Umbilical cord (tissue), 2 donors: ENCODE results near the gene HNRNPUL1. TPM values are rescaled to one million over a fixed set of nuclear protein-coding genes. Genes with fewer than 3 reads are reported as not detected.

Source experiments
- DNase-seq: peaks from one replicate; pipeline ENCODE4 v3.0.0-alpha.2; 2015; ENCODE audit warnings: low spot score
- total RNA-seq: library from RNA; depleted of rRNA; stranded (reverse); fragments of >200 nt; gene quantifications from one replicate; pipeline ENCODE4 v1.2.3, GENCODE V29; 2014; ENCODE audit warnings: low replicate concordance; ENCODE audit not compliant: insufficient read depth

HNRNPUL1 gene
- total RNA-seq, 1 donor from 2014 or later, result 56.8 TPM

DNA sequence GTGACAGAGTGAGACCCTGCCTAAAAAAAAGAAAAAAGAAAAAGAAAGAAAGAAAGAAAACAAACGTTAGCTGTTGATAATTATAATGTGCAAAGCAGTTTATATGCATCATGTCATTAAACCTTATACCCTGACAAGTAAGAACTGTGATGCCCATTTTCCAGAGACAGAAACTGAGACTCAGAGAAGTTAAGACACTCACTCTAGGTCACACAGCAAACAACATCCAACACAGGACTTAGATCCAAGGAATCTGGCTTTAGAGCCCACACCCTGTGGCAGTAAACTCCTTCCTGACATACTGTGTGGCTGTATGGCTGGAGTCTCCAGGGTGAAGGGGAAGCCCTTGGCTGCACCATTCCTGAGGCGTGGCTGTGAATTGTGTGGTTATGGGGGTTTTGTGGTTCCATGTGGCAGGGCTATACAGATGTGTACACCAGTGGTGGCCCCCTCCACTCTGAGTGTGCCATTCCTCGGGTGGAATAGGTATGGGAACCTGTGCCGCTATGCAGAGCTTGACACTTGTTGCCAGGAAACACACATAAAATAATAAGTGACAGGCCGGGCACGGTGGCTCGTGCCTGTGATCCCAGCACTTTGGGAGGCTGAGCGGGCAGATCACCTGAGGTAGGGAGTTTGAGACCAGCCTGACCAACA is 29.5 kb upstream of the HNRNPUL1 start:
- DNase-seq, result no peak

DNA sequence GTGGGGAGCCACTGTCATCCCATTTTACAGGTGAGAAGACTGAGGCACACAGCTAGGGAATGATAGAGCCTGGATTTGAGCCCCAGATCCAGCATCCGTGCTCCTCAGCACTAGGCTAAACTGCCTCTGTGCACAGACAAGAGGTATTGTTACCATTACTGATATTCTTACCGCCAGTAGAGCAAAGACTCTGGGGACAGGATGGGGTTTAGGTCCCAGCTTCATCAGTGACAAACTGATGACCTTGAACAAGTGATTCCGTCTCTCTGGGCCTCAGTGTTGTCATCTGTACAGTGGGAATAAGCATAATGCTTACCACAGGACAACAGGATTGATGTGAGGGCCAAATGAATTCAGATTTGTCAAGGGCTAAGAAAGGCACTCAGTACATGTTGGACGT is 28.7 kb upstream of the HNRNPUL1 start:
- DNase-seq, result no peak

DNA sequence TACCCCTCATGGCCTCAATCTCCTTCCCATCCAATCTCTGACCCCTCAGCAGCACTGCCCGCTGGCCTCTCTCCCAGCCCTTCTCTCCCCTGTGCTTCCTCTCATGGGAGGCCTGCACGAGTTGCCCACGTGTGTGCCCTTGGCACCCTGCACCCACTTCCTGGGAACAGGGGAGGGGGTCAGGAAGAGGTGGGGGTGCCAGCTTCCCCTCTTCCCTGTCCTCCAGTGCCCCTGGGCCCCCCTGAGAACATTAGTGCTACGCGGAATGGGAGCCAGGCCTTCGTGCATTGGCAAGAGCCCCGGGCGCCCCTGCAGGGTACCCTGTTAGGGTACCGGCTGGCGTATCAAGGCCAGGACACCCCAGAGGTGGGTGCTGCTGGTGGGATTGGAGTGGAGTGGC is 25.9 kb upstream of the HNRNPUL1 start:
- no peak for DNase-seq

DNA sequence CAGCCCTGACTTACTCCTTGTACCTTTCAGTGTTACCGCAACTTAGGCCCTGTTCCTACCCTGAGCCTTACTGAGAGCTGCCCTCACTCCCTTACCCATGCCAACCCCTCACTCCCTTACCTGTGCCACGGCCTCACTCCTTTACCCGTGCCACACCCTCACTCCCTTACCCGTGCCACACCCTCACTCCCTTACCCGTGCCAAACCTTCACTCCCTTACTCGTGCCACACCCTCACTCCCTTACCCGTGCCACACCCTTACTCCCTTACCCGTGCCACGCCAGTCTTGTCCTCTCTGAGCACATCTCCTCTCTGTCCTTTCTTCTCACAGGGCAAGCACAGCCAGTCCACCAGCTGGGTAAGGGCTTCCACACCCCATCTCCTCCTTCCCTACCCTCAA is 24.8 kb upstream of the HNRNPUL1 start:
- no peak for DNase-seq

DNA sequence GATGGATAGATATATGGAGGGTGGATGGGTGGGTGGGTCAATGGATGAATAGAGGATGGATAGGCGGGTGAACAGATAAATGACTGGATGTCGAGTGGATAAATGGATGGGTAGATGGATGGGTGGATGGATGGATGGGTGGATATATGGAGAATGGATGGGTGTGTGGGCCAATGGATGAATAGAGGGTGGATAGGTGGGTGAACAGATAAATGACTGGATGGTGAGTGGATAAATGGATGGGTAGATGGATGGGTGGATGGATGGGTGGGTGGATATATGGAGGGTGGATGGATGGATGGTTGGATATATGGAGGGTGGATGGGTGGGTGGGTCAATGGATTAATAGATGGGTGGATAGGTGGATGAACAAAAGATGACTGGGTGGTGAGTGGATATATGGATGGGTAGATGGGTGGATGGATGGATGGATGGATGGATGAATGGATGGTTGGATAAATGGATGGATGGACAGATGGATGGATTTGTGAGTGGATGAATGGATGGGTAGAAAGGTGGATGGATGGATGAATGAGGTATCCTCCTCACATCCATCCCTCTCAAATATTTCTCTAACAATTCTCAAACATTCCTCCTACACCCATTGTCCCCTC is 24.1 kb upstream of the HNRNPUL1 start:
- no peak for DNase-seq

DNA sequence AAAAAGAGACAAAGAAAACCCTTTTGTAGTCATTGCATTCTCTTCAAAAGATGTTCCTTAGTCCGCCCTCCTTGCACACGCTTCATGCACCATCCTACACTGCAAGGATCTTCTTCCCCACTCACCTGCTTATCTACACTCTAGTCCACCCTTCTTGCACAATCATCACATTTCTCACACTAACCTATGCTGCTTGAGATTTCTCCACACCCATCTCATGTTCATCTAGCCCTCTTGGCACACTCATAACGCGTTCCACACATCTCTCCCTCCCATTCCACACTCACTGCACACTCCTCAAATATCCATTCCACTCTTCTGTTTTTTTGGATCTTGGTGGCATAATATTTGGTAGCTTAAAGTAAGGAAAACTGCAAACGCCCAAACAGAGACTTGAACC is 22.3 kb upstream of the HNRNPUL1 start:
- DNase-seq, result no peak

DNA sequence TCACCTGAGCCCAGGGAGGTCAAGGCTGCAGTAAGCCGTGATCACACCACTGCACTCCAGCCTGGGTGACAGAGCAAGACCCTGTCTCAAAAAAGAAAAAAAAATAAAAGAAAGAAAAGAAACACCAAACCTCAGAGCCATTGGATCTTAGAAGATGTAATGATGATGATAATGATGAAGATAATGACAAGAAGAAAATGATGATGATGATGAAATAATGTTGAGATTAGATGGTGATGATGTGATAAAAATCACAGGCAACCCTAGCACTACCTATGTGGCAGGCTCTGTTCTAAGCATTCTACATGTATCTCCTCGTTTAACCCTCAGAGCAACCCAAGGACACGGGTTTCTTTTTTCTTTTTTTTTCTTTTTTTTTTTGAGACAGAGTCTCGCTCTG is 20.1 kb upstream of the HNRNPUL1 start:
- DNase-seq, result no peak

DNA sequence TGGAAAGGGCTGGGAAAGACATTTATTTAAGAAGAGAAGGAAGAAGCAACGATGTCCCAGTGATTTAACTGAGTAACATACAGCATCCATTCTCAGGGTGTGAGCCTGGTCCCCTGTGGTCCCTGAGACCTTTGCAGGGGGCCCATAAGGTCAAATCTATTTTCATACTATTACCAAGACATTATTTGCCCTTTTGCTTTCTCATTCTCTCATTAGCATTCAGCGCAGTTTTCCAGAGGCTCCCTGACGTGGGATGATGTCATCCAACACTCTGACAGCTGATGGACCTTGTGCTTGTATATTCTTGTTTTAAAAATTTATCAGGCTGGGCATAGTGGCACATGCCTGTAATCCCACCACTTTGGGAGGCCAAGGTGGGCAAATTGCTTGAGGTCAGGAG is 18.3 kb upstream of the HNRNPUL1 start:
- DNase-seq, result no peak

DNA sequence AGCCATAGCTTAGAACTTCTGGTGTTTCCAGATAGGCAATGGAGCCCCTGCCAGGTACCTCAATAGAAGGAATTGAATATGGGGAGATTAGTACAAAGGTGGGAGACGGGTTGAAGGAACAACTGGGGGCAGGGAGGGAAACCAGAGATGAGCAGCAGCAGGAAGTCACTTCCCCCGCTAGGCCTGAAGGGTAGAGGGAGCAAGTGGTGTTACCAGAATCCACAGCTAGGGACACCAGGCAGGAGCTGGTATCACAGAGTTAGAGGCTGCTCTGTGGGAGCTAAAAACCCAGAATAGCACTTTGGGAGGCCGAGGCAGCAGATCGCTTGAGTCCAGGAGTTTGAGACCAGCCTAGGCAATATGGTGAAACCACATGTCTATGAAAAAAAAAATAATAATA is 15.3 kb upstream of the HNRNPUL1 start:
- no peak for DNase-seq

DNA sequence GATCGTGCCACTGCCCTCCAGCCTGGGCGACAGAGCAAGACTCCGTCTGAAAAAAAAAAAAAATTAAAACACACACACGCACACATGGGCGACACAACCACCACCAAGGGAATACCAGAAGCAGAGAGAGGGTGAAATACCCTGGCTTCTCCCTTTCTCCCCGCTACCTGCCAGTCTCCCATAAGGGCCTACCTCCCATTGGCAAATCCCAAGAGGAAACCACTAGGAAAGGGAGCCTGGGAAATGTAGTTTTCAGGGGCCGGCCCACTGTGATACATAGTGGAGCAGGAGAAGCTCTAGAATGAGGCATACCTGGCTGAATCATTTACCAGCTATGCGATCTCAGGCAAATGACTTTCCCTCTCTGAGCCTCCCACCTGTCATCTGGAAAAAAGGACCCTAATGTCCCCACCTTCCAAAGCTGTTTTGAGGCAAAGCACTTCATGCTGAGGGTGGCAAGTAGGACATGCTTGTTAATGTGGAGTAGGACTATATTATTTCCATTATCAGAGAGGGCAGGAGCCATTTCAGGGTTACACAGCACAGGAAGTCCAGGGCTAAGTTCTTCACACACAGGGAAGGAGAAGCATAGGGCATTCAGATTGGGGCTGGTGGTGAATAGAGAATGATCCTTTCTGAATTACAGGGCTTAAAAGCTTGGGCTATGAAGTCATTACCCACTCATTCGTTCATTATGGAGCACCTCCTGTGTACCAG is 14.3 kb upstream of the HNRNPUL1 start:
- DNase-seq, result no peak

DNA sequence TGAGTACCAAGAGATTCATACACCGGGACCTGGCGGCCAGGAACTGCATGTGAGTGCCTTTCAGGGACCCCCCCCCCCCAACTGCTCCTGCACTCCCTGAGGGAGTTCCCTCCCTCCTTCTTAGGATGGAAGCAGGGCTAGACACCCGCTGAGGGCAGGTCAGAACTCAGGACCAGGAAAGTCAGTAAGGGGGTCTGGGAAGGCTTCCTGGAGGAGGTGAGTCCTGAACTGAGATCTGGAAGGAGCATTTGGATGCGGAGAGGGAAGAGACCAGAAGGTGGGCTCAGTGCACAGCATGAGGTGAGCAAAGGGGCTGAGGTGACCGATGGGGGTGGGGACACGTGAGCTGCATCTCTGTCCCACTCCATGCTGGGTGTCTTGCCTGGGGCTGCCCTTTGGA is 10.5 kb upstream of the HNRNPUL1 start:
- DNase-seq, result no peak

DNA sequence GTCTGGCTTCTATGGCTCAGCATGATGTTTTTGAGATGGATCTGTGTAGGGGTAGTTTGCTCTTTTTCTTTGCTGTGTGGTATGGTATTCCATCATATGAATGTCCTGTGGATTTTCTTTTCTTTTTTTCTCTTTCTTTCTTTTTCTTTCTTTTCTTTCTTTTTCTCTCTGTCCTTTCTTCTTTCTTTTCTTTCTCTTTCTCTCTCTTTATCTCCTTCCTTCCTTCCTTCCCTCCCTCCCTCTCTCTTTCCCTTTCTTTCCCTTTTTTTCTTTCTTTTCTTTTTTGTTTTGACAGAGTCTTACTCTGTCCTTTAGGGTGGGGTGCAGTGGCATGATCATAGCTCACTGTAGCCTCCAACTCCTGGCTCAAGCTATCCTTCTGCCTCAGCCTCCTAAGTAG is 9.0 kb upstream of the HNRNPUL1 start:
- DNase-seq, result no peak

DNA sequence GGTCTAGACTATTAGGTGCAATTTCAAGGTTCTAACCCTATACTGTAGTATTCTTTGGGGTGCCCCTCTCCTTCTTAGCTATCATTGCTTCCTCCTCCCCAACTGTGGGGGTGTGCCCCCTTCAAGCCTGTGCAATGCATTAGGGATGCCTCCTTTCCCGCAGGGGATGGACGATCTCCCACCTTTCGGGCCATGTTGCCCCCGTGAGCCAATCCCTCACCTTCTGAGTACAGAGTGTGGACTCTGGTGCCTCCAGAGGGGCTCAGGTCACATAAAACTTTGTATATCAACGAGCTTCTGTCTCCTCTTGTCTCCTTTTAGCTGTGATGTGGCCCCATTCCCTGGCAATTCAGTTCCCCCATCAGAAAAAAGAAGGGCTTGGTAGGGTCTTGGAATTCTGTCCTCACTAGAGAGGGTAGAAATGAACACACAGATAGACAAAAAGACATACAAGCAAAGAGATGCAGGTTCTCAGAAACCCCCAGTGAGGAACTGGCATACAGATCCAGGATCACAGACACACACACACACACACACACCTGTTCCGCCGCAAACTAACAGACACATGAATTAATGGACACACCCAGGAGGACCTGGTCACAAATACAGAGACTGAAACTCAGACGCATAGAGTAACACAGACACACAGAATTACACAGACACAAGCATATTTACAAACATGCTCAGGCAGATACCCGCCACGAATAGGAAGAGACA is 2.5 kb upstream of the HNRNPUL1 start:
- no peak for DNase-seq

DNA sequence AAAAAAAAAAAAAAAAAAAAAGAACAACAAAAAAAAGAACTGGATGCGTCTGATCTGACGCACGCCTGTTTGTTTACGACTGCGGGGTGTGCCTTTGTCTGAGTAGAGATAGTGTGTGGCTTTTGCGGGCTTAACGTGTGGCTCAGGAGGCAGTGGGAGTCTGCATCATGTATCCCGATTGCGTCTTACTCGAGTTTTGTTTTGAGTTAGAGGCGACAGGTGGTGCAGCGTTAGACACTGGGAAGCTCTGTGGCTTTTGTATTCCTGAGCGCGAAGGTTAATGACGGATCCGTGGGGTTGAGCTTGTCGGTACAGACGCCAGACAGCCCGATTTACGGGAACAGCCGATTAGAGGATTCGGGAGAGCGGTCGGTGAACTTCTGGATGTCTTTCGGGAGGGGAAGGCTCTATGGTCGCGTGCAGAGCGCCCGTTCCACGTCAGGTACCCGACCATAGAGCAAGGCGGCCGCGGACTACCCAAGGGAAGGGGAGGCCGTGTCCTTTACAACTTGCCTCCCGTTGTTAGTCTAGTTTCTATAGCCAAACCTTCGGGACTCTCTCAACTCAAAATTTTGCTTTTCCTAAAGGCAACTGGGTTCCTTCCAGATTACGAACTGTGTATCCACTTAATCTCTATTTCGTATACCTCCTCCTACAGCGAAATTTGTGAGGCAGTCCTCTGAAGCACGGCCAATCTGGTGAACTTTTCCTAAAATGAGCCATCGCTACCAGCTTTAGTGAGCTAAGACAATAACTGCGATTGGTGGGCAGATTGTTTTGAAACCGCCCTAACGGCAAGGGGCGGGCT is 926 bp upstream of the HNRNPUL1 start:
- DNase-seq, result peak; percentile 75

DNA sequence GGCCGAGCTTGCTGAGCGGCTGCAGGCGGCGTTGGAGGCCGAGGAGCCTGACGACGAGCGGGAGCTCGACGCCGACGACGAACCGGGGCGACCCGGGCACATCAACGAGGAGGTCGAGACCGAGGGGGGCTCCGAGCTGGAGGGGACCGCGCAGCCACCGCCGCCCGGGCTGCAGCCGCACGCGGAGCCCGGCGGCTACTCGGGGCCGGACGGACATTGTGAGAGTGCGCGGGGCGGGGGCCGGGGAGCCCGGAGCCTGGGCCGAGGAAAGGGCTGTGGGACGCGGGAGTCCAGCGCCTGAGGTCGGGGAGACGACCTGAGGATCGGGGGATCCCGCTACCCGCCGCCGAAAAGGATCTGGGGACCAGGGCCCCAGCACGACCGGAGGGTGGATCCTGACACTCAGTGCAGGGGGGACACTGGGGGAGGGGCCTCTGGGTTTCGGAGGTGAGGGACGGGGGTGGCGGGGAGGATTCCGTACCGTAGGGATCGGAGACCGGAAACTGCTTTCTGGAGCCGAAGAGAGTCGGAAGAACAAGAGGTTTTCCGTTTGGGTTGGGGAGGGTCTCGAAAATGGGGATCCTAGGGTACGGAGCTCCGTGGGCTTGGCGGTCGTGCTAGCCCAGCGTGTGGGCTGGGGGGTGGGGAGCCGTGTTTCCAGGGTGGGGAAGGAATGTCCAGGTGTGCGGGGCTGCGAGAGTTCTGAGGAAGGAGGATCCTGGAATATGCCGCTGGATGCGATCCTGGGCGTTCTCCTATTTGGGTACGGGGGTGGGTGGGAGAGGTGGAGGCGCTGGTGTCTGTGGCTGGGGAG is 616 bp downstream of the HNRNPUL1 start:
- DNase-seq, result peak; percentile 68

DNA sequence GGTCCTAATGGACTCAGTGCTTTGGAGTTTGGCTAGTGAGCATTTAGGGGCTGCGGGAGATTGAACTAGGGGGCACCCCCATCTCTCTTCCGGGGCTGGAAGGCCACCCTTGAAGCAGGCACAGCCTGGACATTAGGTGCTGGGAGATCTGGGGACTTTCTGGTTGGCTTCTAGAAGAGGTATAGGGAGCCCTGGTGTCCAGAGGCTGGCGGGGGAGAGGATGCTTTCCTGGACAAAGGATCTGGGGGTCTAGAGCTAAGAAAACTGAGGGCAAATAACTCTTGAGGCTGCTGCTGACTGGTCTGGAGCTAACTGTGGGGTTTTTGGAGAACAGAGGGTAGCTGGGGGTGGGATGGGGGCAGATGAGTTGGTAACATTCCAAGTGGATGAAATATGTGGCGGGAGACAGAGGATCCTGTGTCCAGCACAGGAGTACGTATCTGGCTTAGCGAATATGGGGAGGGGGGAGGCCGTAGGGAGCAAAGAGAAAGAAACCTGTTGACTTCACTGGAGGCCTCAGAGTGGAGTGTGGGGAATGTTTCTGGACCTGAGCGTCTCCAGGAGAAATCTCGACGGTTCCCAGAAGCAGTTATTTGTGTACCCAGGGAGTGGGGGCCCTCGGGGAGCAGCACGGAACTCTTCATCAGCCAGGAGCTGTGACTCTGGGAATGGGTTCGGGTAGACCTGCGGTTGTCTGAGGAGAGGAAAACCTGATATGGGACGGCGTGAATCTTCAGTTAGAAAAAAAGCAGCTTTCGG is 1.4 kb downstream of the HNRNPUL1 start:
- DNase-seq, result peak; percentile 29

DNA sequence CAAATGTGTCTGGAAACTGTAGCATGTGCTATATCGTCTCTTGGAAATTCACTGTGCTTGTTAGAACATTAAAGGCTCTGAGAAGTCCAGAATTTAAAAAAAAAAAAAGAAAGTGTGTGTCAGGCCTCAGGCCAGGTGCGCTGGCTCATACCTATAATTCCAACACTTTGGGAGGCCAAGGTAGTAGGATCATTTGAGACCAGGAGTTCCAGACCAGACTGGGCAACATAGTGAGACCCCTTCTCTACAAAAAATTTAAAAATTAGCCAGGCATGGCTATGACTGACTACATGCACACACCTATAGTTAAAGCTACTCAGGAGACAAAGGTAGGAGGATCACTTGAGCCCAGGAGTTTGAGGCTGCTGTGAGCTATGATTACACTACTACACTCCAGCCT is 4.9 kb downstream of the HNRNPUL1 start:
- DNase-seq, result no peak

DNA sequence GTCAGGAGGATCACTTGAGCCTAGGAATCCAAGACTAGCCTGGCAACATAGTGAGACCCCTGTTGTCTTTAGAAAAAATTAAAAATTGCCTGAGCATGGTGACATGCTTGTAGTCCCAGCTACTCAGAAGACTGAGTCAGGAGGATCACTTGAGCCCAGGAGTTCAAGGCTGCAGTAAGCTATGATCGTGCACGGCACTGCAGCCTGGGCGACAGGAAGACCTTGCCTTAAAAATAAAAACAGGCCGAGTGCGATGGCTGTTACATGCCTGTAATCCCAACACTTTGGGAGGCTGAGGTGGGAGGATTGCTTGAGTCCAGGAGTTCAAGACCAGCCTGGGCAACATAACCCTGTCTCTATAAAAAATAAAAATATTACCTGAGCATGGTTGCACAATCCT is 5.4 kb downstream of the HNRNPUL1 start:
- no peak for DNase-seq

DNA sequence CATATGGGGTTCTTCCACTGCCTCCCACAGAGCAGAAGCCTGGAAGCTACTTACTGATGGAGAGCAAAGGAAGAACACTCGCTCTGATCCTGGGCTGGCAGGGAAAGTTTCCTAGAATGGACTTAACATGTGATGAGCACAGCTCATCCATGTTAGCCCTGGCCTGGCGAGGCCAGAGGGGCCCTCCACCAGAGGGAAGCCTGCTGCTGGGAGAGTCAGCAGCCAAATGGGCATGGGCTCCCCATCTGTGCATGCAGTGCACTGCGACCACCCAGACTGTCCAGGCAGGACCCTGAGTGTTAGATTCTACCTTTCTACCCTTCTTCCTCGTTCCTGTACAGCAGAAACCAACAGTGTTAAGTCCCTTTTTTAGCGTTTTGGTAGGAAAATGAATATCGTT is 8.9 kb downstream of the HNRNPUL1 start:
- DNase-seq, result no peak

DNA sequence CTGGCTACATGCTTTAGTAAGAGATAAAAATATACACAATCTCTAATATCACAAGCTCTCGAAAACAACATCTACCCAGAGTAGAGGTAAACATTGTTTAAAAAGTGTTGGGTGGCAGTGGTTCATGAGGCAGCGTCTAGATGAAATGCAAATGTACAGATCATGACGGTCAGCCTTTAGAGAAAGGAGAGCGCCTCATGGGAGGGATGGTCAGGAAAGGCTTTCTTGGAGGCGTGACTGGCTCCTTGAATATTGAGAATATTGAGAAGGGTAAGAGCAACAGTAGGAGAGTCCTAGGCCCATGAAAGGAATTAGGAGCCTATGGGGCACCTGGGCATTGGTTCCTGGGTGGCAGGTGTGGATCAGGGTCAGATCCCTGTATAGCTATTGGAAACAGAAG is 10.6 kb downstream of the HNRNPUL1 start:
- DNase-seq, result no peak
